ENCODE results near the gene EXOC6. TPM values are rescaled to one million over a fixed set of nuclear protein-coding genes. Genes with fewer than 3 reads are reported as not detected.

EXOC6 gene
- total and polyA plus RNA-seq, 8 donors = 1.7 to 21.3 (median 4.6) TPM

GRCh38 chr10:92931597-92931996 lies 83.3 kb downstream of the EXOC6 start:
- no peaks in the 10 kb centered on the region for H3K27me3 ChIP-seq
- H3K4me1 ChIP-seq = no peaks in the 10 kb centered on the region
- intact Hi-C loops (cut with DNase I; ENCODE audit: low total_unique reads) = no loop called here
- no peak overlapping the region for H3K4me3 ChIP-seq
- peaks cover 0 to 39% (median 30%) of the 10 kb centered on the region in 4 donors for H3K36me3 ChIP-seq
- no peak for DNase-seq
- no peaks in the 10 kb centered on the region for H3K9me3 ChIP-seq
- no peak overlapping the region for H3K27ac ChIP-seq
- TF ChIP-seq, protein P1, sequence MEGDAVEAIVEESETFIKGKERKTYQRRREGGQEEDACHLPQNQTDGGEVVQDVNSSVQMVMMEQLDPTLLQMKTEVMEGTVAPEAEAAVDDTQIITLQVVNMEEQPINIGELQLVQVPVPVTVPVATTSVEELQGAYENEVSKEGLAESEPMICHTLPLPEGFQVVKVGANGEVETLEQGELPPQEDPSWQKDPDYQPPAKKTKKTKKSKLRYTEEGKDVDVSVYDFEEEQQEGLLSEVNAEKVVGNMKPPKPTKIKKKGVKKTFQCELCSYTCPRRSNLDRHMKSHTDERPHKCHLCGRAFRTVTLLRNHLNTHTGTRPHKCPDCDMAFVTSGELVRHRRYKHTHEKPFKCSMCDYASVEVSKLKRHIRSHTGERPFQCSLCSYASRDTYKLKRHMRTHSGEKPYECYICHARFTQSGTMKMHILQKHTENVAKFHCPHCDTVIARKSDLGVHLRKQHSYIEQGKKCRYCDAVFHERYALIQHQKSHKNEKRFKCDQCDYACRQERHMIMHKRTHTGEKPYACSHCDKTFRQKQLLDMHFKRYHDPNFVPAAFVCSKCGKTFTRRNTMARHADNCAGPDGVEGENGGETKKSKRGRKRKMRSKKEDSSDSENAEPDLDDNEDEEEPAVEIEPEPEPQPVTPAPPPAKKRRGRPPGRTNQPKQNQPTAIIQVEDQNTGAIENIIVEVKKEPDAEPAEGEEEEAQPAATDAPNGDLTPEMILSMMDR (IDR thresholded peaks at IDR 0.05) = no peak
- WGBS, 5 donors = 40 to 85% (median 80%) methylated on average over 1 of the region's 1 CpG

GRCh38 chr10:92937876-92938275 lies 89.6 kb downstream of the EXOC6 start:
- no peak overlapping the region for H3K27ac ChIP-seq
- intact Hi-C loops (cut with DNase I; ENCODE audit: low total_unique reads) = no loop called here
- H3K9me3 ChIP-seq = no peaks in the 10 kb centered on the region
- peaks cover 3 to 32% (median 21%) of the 10 kb centered on the region in 4 donors for H3K36me3 ChIP-seq
- TF ChIP-seq POLR2A (IDR thresholded peaks at IDR 0.05) = no peak
- TF ChIP-seq POLR2AphosphoS5 (IDR thresholded peaks at IDR 0.05) = no peak
- no peak for TF ChIP-seq EP300 (IDR thresholded peaks at IDR 0.05)
- TF ChIP-seq, protein P1 (IDR thresholded peaks at IDR 0.05) = no peak
- H3K27me3 ChIP-seq = no peaks in the 10 kb centered on the region
- no peak for DNase-seq
- no peak overlapping the region for H3K4me3 ChIP-seq
- H3K4me1 ChIP-seq = no peaks in the 10 kb centered on the region

DNA sequence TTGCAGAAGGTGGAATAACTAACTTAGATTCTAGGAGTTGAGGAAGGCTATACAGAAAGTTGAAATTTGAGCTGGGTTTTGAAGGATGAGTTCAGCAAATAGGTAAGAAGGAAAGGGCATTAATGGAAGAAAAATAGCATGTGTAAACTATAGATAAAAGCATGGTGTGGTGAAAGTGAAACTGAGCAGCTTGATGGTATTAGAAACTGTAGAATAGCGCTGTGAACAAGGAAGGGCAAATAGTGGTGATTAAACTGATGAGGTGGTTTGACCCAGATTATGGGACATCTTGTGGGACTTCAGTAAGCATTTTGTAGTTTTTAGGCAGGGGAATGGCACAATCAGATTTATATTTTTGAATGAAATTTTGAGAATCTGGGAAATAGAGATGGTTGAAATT lies 90.5 kb downstream of the EXOC6 start:
- no peak for TF ChIP-seq POLR2AphosphoS5 (IDR thresholded peaks at IDR 0.05)
- TF ChIP-seq, protein P1 (IDR thresholded peaks at IDR 0.05) = no peak
- TF ChIP-seq EP300 (IDR thresholded peaks at IDR 0.05) = no peak
- TF ChIP-seq POLR2A (IDR thresholded peaks at IDR 0.05) = no peak
- Histone ChIP-seq H3K4me1 (no peaks in the 10 kb centered on the region), H3K4me3 (no peak overlapping the region), H3K36me3 (peaks cover 3 to 39% (median 24%) of the 10 kb centered on the region in 4 donors), H3K27ac (no peak overlapping the region), H3K27me3 (no peaks in the 10 kb centered on the region), H3K9me3 (no peaks in the 10 kb centered on the region)
- DNase-seq = peak in 1 of 2 donors; percentile 10
- intact Hi-C loops (cut with DNase I; ENCODE audit: low total_unique reads) = no loop called here
- WGBS, 5 donors = 46 to 68% (median 57%) methylated on average over 1 of the region's 1 CpG

- no peak overlapping the region for H3K27ac ChIP-seq
- H3K9me3 ChIP-seq = no peaks in the 10 kb centered on the region
- peaks cover 3 to 53% (median 34%) of the 10 kb centered on the region in 4 donors for H3K36me3 ChIP-seq
- H3K4me1 ChIP-seq = no peaks in the 10 kb centered on the region
- TF ChIP-seq POLR2AphosphoS5 (IDR thresholded peaks at IDR 0.05) (no peak), POLR2A (IDR thresholded peaks at IDR 0.05) (no peak), EP300 (IDR thresholded peaks at IDR 0.05) (no peak)
- TF ChIP-seq, protein P1 (IDR thresholded peaks at IDR 0.05) = no peak
- no peaks in the 10 kb centered on the region for H3K27me3 ChIP-seq
- H3K4me3 ChIP-seq = no peak overlapping the region
- no peak for DNase-seq
- intact Hi-C loops (cut with DNase I; ENCODE audit: low total_unique reads) = no loop called here
Measured at GRCh38 chr10:92942226-92942625, 93.9 kb downstream of the EXOC6 start.
